GM18498 (cell line): ENCODE measurements around the gene BGN.

Experiments used
- ATAC-seq: cut with Tn5 transposase; IDR thresholded peaks from one replicate; pipeline ENCODE4 v1.9.1; 2021; ENCODE audit warnings: mild to moderate bottlenecking, moderate library complexity; ENCODE audit not compliant: unreplicated experiment

BGN gene

DNA sequence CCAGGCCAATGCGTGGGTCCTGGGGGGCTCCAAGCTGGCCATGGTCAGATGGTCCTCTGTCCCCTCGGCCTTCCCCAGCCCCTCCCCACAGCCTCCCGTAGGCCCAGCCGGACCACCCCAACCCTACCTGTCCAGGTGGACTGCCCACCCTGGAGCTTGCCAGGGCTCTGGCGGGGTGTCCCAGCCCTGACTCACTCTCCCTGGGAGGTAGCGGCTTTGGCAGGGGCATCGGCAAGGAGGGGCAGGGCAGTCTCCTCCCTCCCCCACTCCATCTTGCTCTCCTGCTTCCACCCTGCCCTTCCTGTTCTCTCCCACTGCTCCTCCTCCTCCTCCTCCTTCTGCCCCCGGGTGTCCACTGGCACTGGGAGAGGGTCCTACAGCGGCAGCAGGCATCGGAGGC lies 7.4 kb downstream of the BGN start:
- ATAC-seq, result no peak

DNA sequence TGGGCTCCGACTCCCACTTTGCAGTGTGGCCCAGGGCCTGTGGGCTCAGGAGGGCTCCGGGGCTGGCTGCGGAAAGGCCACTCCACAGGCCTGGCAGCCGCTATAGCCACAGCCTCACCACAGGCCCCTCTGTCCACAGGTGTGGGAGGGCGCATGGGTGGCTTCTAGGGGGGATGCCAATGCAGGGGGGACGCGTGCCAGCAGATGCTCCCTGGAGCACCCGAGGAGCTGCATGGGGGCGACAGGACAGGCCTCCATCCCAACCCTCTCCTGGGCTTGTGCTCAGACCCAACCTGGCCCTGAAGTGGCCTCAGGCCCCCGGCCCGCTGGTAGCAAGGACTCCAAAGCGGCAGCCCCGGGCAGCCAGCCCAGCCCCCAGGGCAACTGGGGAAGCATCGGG lies 8.0 kb downstream of the BGN start:
- ATAC-seq, result no peak

DNA sequence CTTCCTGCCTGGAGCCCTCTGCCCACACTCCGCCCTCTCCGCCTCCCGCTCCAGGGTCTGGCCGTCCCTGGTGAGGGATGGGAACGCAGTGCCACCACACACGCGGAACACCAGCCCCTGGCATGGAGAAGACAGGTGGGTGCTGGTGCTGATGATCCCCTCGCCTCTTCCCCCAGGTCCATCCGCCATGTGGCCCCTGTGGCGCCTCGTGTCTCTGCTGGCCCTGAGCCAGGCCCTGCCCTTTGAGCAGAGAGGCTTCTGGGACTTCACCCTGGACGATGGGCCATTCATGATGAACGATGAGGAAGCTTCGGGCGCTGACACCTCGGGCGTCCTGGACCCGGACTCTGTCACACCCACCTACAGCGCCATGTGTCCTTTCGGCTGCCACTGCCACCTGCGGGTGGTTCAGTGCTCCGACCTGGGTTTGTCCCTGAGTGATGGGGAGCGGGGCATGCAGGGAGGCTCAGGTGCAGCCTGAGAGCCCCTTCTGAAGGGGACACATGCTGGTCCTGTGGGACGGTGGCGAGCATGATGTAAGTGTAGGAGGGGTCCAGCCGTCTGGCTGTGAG lies 9.8 kb downstream of the BGN start:
- no peak for ATAC-seq

DNA sequence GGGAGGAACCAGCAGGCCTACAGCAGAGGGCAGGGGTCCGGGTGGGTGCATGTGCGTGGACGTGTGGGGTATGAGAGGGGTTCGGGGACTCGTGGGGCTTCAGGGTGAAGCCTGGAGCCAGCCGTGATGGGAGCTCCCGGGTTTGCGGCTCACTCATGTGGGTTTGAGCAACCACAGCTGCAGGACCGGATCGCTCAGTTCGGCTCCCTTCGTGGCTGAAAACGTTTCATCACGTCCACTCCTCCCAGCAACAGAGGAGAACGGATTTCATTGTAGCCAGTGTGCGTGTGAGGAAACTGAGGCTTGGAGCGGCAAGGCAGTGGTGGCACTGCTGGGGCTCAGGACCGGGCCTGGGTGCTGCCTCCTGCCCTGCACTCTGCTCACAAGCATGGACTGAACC lies 10.6 kb downstream of the BGN start:
- no peak for ATAC-seq

DNA sequence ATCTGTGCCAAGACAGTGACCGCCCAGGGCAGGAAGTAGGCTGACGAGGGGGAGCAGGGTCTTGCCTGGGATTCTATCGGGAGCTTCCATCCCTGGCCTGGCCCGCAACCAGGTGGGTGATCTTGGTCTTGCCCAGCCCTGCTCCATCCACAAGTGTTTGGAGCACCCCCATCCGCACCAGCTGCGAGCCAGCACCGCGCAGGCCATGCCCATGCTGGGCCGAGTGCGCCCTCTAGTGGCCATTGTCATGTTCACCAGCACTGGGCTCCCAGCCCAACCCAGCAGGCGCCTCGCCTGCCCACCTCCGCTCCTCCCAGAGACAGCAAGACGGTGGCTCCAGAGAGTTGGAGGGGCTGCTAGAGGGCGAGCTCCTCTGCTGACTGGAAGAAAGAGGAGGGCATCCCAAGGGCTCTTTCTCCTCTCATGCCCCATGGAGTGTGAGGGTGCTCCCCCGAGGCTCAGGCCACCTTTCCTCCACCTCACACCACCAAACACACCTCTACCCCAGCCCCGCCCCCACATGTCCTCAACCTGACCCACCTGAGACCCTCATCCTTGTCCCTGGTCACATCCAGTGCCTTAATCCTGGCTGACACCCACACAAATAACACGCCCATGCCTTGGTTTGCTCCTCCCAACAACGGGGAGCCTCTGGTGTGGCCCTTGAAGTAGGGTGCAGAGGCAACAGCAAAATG lies 12.9 kb downstream of the BGN start:
- peak; percentile 88 for ATAC-seq

DNA sequence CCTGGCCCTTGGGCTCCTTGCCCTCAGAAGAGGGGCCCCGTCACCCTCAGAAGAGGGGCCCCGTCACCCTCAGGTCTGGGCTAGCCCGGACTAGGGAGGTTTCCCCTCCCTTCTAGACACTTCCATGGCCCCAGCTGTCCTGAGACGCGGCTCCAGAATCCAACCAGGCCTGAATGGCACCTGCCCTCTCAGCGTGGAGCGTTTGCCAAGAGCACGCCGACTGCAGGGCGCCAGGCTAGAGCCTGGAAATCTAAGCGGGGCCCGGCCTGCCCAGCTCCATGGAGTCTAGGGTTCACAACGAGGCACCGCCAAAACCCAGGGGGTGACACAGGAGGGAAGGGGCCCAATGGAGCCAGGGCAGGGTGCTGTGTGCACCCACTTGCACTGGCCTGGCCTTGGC lies 14.8 kb downstream of the BGN start:
- no peak for ATAC-seq

DNA sequence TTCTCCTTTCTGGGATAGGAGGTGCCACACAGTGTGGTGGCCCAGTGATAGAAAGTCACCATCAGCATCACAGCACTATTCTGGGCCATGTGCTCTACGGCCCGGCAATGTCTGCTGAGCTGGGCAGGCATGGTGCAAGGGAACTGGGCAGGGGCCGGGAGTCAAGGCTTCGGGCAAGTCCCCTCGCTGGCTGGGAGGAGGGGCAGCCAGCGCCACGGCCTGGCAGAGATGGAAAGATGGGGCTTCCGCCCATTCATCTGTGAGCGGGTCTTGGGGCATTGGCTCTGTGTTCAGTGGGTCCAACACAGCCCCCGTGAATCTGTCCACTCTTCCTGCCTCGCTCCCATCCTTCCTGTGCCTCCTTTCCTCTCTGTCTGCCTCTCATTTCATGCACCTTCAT lies 15.6 kb downstream of the BGN start:
- ATAC-seq, result no peak

DNA sequence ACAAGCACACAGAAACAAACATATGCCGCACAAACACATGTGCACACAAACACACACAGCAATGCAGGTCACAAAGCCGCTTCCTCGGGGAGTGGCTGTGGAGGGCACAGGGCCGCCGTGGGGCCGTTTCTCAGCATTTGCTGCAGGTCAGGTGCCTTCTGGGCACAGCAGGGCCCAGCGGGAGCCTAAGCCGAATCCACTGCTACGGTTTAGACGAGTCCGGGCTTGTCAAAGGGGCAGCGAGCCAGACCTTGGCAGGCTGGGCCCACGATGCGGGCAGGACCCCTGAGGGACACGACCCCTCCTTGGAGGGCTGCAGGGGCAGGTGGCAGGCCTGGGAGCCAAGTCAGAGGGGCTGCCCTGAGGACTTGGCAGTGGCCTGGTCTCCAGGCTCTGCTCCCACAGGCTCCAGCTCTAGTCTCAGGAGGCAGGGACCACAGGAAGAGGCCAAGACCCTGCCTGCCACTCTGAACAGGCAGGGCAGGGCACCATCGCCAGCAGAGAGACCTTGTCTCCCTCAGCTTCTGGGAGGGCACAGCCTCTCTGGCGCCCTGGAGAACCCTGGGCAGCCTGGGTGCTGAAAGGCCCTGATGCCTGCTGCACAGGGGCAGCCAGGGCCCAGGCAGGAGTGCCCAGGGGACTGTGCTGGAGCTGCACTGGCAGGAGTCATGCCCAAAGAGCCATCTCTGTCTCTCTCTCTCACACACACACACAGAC lies 17.2 kb downstream of the BGN start:
- no peak for ATAC-seq

DNA sequence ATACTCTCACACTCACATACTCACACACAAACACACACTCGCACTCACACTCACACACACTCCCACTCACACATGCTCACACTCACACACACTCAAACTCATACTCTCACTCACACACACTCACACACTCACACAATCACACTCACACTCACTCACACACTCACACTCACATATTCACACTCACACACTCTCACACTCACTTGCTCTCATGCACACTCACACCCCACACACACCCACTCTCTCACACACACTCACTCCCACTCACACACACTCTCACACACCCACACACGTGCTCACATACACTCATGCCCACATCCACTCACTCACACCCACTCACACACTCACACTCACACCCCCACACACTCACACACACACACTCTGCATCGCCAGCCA lies 17.7 kb downstream of the BGN start:
- ATAC-seq, result no peak

DNA sequence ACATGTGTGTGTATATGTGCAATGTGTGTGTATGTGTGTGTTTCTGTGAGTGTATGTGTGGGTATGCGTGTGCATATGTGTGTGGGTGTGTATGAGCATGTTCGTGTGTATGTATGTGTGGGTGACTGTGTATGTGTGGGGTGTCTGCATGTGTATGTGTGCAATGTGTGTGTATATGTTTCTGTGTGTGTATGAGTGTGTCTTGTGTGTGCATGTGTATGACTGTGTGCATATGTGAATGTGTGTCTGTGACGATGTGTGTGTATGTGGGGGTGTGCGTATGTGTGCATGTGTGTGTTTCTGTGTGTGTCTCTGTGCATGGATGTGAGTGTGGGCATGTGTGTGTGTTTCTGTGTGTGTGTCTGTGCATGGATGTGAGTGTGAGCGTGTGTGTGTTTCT lies 18.5 kb downstream of the BGN start:
- ATAC-seq, result no peak

DNA sequence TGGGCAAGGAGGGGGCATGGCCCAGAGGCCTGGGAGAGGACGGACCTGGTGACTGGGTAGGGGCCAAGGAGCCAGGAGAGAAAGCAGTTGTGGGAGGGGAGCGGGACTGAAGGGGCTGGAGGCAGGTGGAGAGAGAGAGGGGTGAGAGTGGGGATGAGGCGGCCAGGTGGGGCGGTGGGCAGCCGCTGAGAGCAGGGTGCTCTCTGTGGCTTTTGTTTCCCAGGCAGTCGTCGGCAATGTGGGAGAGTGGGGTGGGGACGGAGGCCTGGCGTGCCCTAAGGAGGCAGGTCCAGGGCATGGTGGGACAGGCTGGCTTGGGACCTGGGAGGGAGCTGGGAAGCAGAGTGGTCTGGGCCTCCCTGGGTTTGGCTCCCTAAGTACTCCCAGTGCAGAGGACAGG lies 19.5 kb downstream of the BGN start:
- no peak for ATAC-seq

DNA sequence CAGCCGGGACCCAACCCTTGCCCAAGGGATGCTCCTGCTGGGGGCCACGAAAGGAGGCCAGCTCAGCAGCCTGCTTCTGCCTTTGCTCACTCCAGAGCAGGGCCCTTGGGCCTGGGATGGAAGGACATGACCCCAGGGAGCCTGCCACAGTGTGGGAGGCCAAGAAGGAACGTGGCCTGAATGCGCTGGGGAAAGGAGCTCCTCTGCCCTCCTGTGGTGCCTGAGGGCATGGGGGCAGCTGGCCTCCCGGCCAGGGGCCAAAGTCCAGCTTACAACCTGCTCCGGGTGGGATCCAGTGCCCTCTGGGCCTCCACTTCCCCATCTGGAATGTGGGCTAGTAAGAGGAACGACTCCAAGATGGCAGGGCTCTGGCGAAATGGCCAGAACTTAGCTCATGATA lies 20.7 kb downstream of the BGN start:
- ATAC-seq, result no peak

DNA sequence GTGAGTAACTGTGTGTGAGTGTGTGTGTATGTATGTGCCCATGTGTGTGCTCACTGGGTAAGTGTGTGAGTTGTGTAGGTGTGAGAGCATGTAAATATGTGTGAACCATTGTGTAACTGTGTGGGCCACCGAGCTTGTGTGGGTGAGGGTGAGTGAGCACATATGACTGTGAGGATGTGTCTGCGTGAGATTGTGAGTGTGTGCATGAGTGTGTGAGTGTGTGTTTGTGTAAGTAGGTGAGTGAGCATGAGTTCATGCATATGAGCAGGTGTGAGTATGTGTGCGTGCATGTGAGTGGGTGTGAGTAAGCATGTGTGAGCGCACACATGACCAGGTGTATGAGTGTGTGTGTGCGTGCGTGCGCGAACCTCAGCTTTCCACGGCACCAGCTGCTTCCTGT lies 21.3 kb downstream of the BGN start:
- ATAC-seq, result no peak

DNA sequence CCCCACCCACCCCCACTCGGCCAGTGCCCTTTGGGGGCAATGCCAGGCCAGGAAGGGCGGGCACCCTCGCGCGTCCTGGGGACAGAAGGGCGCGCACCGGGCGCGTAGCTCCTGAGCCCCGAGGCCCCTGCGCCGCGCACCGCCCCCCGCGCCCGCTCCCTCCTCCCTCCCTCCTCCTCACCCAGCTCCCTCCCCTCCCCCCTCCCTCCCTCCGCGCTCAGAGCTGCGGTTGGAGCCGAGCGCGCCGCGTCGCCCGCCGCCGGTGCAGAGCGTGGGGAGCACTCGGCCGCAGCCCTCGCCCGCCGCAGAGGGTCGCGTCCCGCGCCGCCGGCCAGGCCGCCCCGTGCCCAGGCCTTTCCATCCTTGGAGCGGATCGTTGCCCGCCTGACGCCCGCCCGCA lies 22.6 kb downstream of the BGN start, which contains the start of gene ATP2B3:
Gene ATP2B3 (plus strand): TSS at position 220 of the 400 bp plus-strand sequence. CDS start 18,606 bp downstream, outside the sequence.
- no peak for ATAC-seq

DNA sequence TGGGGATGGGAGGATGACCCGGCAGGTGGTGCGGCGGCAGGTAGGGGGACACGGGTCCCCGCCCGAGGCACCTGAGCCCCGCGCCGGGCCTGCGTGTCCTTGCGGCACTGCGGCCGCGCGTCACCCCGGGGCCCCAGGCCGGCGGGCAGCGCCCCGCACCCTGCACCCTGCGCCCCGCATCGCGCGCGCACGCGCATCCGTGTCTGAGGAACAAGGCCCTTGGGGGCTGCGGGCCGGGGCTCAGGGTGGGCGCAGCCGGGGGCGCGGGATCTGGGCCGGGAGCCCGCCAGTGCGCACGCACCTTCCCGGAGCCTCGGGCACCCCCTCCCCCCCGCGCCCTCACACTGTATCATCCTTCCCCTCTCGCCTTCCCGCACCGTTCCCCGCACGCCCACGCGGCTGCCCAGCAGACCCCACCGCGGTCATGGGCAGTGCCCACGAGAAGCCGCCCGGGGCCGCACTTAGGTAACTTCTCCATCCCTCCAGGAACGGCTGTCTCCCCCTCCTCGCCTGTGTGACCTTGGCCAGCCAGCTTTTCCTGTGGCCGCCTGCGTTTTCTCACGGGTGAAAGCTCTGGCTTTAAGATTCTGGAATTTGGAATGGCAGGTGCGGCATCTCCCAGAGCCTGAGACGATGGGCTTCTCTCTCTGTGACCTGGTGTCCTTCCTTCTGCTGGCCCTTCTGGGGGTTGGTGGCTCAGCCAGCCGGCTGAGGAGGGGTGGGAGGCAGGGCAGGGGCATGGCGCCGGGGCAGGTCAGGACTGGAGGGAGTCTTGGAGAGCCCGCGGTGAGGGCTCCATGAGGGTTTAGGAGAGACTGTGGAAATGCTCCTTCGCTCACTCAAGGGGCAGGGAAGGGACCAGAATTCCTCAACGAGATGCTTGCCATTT lies 23.4 kb downstream of the BGN start:
- no peak for ATAC-seq

DNA sequence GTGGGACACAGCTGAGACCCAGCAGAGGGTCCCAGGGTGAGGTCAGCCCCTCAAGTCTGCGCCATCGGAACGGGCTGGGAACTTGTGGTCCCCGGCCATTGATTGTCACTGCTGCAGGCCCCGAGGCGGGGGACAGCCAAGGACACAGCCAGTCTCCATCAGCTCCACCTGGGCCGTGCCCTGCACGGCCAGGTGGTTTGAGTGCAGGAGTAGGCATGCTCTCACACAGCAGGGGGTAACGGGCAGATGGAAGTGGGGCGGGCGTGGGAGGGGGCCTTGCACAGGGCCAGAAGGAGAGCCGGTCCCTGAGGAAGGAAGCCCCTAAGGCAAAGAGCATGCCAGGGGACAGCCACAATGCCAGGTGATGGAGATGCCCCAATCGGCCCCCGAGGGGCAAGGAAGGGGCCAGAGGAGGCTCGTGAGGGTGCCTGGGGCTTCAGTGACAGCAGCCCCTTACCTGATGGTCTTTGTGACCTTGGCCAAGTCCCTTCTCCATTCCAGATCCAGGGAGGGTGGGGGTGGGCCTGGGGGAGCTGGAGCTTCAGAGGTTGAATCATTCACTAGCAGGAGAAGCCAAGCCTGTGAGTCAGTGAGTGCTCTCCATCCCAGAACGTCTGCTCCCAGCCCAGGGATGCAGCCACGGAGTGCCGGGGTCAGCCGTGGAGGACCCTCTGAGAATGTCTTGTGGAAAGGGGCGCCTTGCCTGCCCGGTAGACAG lies 24.9 kb downstream of the BGN start:
- no peak for ATAC-seq

DNA sequence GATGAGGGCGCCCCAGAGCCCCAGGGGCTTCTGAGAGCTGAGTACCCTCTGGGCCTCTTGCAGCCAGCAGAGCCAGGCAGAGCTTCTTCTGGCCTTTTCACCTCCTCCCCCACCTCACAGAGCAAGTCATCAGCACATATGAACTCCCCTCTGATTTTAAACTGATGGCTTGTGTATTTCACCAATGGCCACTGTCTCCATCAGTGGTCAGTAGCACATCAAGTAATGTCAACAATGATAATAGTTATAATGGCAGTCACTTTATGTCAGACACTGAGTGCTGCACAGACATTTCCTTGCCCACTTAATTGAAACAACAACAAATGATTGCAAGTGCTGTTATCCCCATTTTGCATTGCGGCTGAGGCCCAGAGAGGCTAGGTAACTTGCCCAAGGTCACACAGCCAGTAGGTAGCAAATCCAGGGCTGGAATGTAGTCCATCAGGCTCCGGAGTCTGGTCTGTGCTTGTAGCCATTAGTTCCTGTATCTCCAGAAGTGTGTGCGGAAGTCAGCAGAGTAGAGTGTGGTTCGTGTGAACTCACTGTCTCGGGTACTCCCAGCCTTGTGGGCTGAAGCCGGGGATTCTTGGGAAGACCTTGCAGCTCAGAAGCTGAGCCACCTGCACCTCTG lies 25.6 kb downstream of the BGN start:
- ATAC-seq, result no peak

DNA sequence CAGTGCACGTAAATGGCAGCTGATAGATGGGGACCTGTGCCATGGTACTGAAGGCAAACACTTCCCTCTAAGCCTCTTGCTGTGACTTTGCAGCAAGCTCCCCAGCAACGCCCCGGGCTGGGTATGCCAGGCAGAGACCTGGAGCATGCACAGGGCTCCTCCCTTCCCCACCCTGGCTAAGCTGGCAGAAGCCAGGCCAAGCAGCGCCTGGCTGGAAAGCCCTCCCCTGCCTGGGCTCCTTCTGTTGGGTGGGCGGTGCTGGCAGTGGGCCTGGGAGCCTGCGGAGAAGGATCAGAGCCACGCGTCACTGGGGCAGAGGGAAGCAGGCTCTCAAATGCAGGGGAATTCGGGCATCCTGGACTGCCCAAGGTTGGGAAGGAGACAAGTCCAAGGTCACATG lies 26.3 kb downstream of the BGN start:
- ATAC-seq, result no peak

DNA sequence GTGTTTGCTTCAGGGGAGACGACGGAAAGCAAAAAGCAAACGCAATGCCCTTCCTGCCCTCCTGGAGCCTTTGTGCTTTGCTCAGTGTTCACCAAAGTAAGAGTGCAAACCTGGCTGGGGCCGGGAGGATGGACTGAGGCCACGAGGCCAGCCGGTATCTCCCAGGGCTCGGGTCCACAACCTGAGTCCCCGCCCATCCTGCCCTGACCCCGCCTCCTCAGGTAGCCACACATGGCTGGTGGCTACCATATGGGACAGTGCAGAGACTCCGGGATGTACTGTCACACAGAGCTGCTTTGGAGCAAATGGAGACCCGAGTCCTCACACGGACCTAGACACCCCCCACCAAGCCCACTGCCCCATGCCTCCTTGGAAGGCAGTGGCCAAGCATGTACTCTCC lies 27.5 kb downstream of the BGN start:
- ATAC-seq, result no peak

DNA sequence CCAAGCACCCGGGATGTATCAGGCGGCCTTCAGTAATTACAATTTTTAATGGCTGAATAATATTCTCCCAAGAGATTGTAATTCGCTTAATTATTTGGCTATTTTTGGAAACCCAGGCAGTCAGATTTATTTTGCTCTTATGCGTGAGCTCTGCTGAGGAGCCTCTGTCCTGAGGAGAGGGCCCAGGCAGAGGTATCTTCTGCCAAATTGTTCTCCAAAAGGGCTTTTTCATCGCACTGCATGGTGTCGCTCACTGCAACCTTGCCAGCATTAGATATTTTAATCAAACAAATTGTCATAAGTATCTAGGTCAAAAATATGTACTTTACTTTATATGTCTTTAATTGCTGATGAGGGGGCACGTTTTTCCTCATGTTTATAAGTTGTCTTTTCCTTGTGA lies 28.5 kb downstream of the BGN start:
- no peak for ATAC-seq
